Measurements from ENCODE around the gene IRAK2. TPM values are rescaled to one million over a fixed set of nuclear protein-coding genes. Genes with fewer than 3 reads are reported as not detected.
A peak's percentile ranks its signal among the peaks of the same experiment; 100 is the strongest.

The IRAK2 gene
- total RNA-seq, 2 experiments from 2014 or later: 3.9 to 4.0 TPM

GRCh38 chr3:10226293-10226692 lies 61.6 kb downstream of the IRAK2 start:
- H3K36me3 Mint-ChIP-seq (ENCODE audit: low read depth): peaks cover 13% of the 10 kb centered on the region
- CTCF ChIA-PET: interaction anchor here (0.8 to 1.5 kb wide), 5 partner anchors 16 to 99 kb away, joined by 3 to 4 read pairs (median 3); no protein-coding TSS in a partner anchor
- no peak overlapping the region for H3K4me3 Mint-ChIP-seq
- H3K27me3 Mint-ChIP-seq: no peaks in the 10 kb centered on the region
- peaks cover 62% of the 10 kb centered on the region for H3K4me1 Mint-ChIP-seq
- ATAC-seq (no peak), DNase-seq (no peak)
- no peak overlapping the region for H3K27ac Mint-ChIP-seq
- H3K9me3 Mint-ChIP-seq (ENCODE audit: low read depth): no peaks in the 10 kb centered on the region
- intact Hi-C loops (cut with DNase I, micrococcal nuclease): loop anchor here in 1 of 2 experiments (5.0 to 10.0 kb wide), 2 partner anchors 109 to 241 kb away; partner anchors contain the start of genes BRK1 and EMC3
- POLR2A ChIA-PET: interaction anchor here (0.6 kb wide), 2 partner anchors 32 to 407 kb away, joined by 3 to 9 read pairs; no protein-coding TSS in a partner anchor

- ChIA-PET POLR2A (interaction anchor here (0.5 to 1.6 kb wide), 4 partner anchors 20 to 1012 kb away, joined by 3 to 4 read pairs (median 3); partner anchors contain the start of genes EMC3 and TATDN2), CTCF (interaction anchor here (1.2 to 1.5 kb wide), 2 partner anchors 10 to 14 kb away, joined by 4 to 9 read pairs; no protein-coding TSS in a partner anchor)
- H3K27ac Mint-ChIP-seq: peak overlapping the region; percentile 89
- intact Hi-C loops (cut with DNase I, micrococcal nuclease): loop anchor here (1.0 to 10.0 kb wide), 5 partner anchors 14 to 244 kb away; partner anchors contain the start of genes BRK1 (in 1 of the 2), EMC3 (in 1 of the 2) and TATDN2 (in 1 of the 2)
- DNase-seq: peak; percentile 71
- no peaks in the 10 kb centered on the region for H3K9me3 Mint-ChIP-seq (ENCODE audit: low read depth)
- no peak overlapping the region for H3K4me3 Mint-ChIP-seq
- H3K27me3 Mint-ChIP-seq: no peaks in the 10 kb centered on the region
- ATAC-seq: peak; percentile 61
- H3K36me3 Mint-ChIP-seq (ENCODE audit: low read depth): peaks cover 12% of the 10 kb centered on the region
- peaks cover 51% of the 10 kb centered on the region for H3K4me1 Mint-ChIP-seq
Observed at GRCh38 chr3:10228248-10228950, 63.7 kb downstream of the IRAK2 start.

GRCh38 chr3:10229576-10229975 lies 64.9 kb downstream of the IRAK2 start:
- Mint-ChIP-seq H3K4me1 (peaks cover 41% of the 10 kb centered on the region), H3K27ac (peak overlapping the region; percentile 32), H3K27me3 (no peaks in the 10 kb centered on the region), H3K9me3 (ENCODE audit: low read depth) (no peaks in the 10 kb centered on the region), H3K36me3 (ENCODE audit: low read depth) (peaks cover 9% of the 10 kb centered on the region), H3K4me3 (no peak overlapping the region)
- DNase-seq (no peak), ATAC-seq (no peak)
- POLR2A ChIA-PET: interaction anchor here (0.6 to 1.6 kb wide), 2 partner anchors 18 to 695 kb away, joined by 3 read pairs; partner anchors contain the start of gene TATDN2
- CTCF ChIA-PET: interaction anchor here (0.7 to 1.5 kb wide), 2 partner anchors 13 to 70 kb away, joined by 4 to 9 read pairs; no protein-coding TSS in a partner anchor
- intact Hi-C loops (cut with DNase I, micrococcal nuclease): loop anchor here (1.0 to 10.0 kb wide), 3 partner anchors 9 to 245 kb away; partner anchors contain the start of genes BRK1 (in 1 of the 2) and EMC3 (in 1 of the 2)

- peaks cover 31% of the 10 kb centered on the region for H3K4me1 Mint-ChIP-seq
- peaks cover 18% of the 10 kb centered on the region for H3K36me3 Mint-ChIP-seq (ENCODE audit: low read depth)
- intact Hi-C loops (cut with DNase I, micrococcal nuclease): no loop called here
- H3K27ac Mint-ChIP-seq: peak overlapping the region; percentile 17
- no peak overlapping the region for H3K4me3 Mint-ChIP-seq
- H3K27me3 Mint-ChIP-seq: no peaks in the 10 kb centered on the region
- CTCF ChIA-PET: interaction anchor here (0.8 to 1.8 kb wide), 4 partner anchors 10 to 109 kb away, joined by 3 to 7 read pairs (median 3); no protein-coding TSS in a partner anchor
- H3K9me3 Mint-ChIP-seq (ENCODE audit: low read depth): no peaks in the 10 kb centered on the region
- POLR2A ChIA-PET: no interaction called here
- DNase-seq (no peak), ATAC-seq (peak; percentile 13)
Observed at GRCh38 chr3:10232137-10232536, 67.4 kb downstream of the IRAK2 start.

GRCh38 chr3:10233988-10234387 lies 69.3 kb downstream of the IRAK2 start:
- H3K4me3 Mint-ChIP-seq: no peak overlapping the region
- ATAC-seq: no peak
- H3K27ac Mint-ChIP-seq: no peak overlapping the region
- intact Hi-C loops (cut with DNase I, micrococcal nuclease): no loop called here
- no peaks in the 10 kb centered on the region for H3K27me3 Mint-ChIP-seq
- H3K4me1 Mint-ChIP-seq: peaks cover 28% of the 10 kb centered on the region
- no peaks in the 10 kb centered on the region for H3K9me3 Mint-ChIP-seq (ENCODE audit: low read depth)
- ChIA-PET CTCF (interaction anchor here (0.9 to 1.8 kb wide), 3 partner anchors 8 to 94 kb away, joined by 3 to 7 read pairs (median 5); no protein-coding TSS in a partner anchor), POLR2A (no interaction called here)
- no peak for DNase-seq
- H3K36me3 Mint-ChIP-seq (ENCODE audit: low read depth): peaks cover 23% of the 10 kb centered on the region

- H3K36me3 Mint-ChIP-seq (ENCODE audit: low read depth): peaks cover 26% of the 10 kb centered on the region
- ChIA-PET CTCF (no interaction called here), POLR2A (no interaction called here)
- ATAC-seq (no peak), DNase-seq (no peak)
- H3K9me3 Mint-ChIP-seq (ENCODE audit: low read depth): no peaks in the 10 kb centered on the region
- peaks cover 25% of the 10 kb centered on the region for H3K4me1 Mint-ChIP-seq
- H3K27me3 Mint-ChIP-seq: no peaks in the 10 kb centered on the region
- intact Hi-C loops (cut with DNase I, micrococcal nuclease): no loop called here
- H3K27ac Mint-ChIP-seq: no peak overlapping the region
- no peak overlapping the region for H3K4me3 Mint-ChIP-seq
Observed at GRCh38 chr3:10234526-10235230, 70.0 kb downstream of the IRAK2 start.

- ATAC-seq (no peak), DNase-seq (no peak)
- ChIA-PET POLR2A (no interaction called here), CTCF (no interaction called here)
- Mint-ChIP-seq H3K27ac (no peak overlapping the region), H3K36me3 (ENCODE audit: low read depth) (peaks cover 25% of the 10 kb centered on the region), H3K4me3 (no peak overlapping the region), H3K9me3 (ENCODE audit: low read depth) (no peaks in the 10 kb centered on the region), H3K4me1 (peaks cover 26% of the 10 kb centered on the region), H3K27me3 (no peaks in the 10 kb centered on the region)
- intact Hi-C loops (cut with DNase I, micrococcal nuclease): no loop called here
Observed at GRCh38 chr3:10235551-10235950, 70.8 kb downstream of the IRAK2 start.

- Mint-ChIP-seq H3K9me3 (ENCODE audit: low read depth) (no peaks in the 10 kb centered on the region), H3K4me1 (peaks cover 46% of the 10 kb centered on the region), H3K27me3 (no peaks in the 10 kb centered on the region), H3K4me3 (no peak overlapping the region), H3K36me3 (ENCODE audit: low read depth) (peaks cover 24% of the 10 kb centered on the region), H3K27ac (peak overlapping the region; percentile 85)
- CTCF ChIA-PET: interaction anchor here (1.3 to 2.5 kb wide), 3 partner anchors 10 to 25 kb away, joined by 3 to 9 read pairs (median 4); no protein-coding TSS in a partner anchor
- peak; percentile 49 for DNase-seq
- intact Hi-C loops (cut with DNase I, micrococcal nuclease): loop anchor here in 1 of 2 experiments (1.0 kb wide), 1 partner anchor 9 kb away; no protein-coding TSS in a partner anchor
- POLR2A ChIA-PET: no interaction called here
- ATAC-seq: peak; percentile 34
Observed at GRCh38 chr3:10238345-10239183, 73.8 kb downstream of the IRAK2 start.

- intact Hi-C loops (cut with DNase I, micrococcal nuclease): loop anchor here (5.0 to 10.0 kb wide), 4 partner anchors 123 to 1384 kb away; partner anchors contain the start of genes BRK1 (in 1 of the 2) and MTMR14 (in 1 of the 2)
- Mint-ChIP-seq H3K36me3 (ENCODE audit: low read depth) (peaks cover 38% of the 10 kb centered on the region), H3K27me3 (no peaks in the 10 kb centered on the region), H3K4me1 (peaks cover 62% of the 10 kb centered on the region), H3K9me3 (ENCODE audit: low read depth) (peaks cover 8% of the 10 kb centered on the region), H3K27ac (no peak overlapping the region), H3K4me3 (no peak overlapping the region)
- ChIA-PET POLR2A (interaction anchor here (2.1 kb wide), 1 partner anchor 47 kb away, joined by 7 read pairs; no protein-coding TSS in a partner anchor), CTCF (no interaction called here)
- DNase-seq (no peak), ATAC-seq (no peak)
Observed at GRCh38 chr3:10240799-10241198, 76.1 kb downstream of the IRAK2 start.
